ENCODE measurements around the gene SOWAHD. TPM values are rescaled to one million over a fixed set of nuclear protein-coding genes. Genes with fewer than 3 reads are reported as not detected.
"Not testable (repeated sequence)": the region's sequence is repeated elsewhere in the genome, so short reads cannot be mapped to it uniquely, and the experiment has no call there.

SOWAHD gene
- total RNA-seq, 6 experiments from 2014 or later: 0.19 to 1.2 (median 0.29) TPM; not detected in 1

DNA sequence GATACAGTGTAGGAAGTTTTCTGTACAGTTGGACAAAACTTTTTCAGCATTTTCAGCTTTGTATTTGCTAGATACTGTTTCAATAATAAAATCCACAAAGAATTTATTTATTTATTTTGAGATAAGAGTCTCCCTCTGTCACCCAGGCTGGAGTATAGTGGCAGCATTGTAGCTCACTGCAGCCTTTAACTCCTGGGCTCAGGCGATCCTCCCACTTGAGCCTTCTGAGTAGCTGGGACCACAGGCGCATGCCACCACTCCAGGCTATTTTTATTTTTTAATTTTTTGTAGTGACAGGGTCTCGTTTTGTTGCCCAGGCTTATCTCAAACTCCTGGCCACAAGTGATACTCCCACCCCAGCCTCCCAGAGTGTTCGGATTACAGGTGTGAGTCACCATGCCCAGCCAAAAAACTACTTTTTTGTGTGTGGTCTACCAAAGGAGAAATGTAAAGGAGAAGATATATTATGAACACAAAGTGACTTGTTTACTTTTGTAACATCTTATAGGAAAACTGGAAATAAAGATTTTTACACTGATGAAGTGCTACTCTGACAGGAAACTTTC, 13.0 kb upstream of the SOWAHD start:
- Histone ChIP-seq H3K9me3 (no peaks in the 10 kb centered on the region), H3K4me1 (no peaks in the 10 kb centered on the region), H3K27me3 (no peaks in the 10 kb centered on the region), H3K4me3 (no peak overlapping the region), H3K36me3 (no peaks in the 10 kb centered on the region), H3K27ac (no peak overlapping the region)
- ATAC-seq: no peak
- intact Hi-C loops (cut with DNase I): no loop called here
- DNase-seq: no peak
- 32% methylated on average over 3 of the region's 4 CpGs for WGBS (ENCODE audit: insufficient coverage, low coverage, low lambda C conversion rate, missing lambda C conversion rate)
- TF ChIP-seq, protein P1, sequence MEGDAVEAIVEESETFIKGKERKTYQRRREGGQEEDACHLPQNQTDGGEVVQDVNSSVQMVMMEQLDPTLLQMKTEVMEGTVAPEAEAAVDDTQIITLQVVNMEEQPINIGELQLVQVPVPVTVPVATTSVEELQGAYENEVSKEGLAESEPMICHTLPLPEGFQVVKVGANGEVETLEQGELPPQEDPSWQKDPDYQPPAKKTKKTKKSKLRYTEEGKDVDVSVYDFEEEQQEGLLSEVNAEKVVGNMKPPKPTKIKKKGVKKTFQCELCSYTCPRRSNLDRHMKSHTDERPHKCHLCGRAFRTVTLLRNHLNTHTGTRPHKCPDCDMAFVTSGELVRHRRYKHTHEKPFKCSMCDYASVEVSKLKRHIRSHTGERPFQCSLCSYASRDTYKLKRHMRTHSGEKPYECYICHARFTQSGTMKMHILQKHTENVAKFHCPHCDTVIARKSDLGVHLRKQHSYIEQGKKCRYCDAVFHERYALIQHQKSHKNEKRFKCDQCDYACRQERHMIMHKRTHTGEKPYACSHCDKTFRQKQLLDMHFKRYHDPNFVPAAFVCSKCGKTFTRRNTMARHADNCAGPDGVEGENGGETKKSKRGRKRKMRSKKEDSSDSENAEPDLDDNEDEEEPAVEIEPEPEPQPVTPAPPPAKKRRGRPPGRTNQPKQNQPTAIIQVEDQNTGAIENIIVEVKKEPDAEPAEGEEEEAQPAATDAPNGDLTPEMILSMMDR (IDR thresholded peaks at IDR 0.05): no peak

GRCh38 chrX:119750131-119750530, 8.3 kb upstream of the SOWAHD start:
- 49% methylated on average over 3 of the region's 9 CpGs for WGBS (ENCODE audit: insufficient coverage, low coverage, low lambda C conversion rate, missing lambda C conversion rate)

DNA sequence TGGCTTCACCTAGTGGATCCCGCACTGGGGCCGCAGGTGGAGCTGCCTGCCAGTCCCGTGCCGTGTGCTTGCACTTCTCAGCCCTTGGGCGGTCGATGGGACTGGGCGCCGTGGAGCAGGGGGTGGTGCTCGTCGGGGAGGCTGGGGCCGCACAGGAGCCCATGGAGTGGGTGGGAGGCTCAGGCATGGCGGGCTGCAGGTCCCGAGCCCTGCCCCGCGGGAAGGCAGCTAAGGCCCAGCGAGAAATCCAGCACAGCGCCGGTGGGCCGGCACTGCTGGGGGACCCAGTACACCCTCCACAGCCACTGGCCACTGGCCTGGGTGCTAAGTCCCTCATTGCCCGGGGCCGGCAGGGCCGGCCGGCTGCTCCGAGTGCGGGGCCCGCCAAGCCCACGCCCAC, 7.6 kb upstream of the SOWAHD start:
- not testable (repeated sequence) for H3K27ac ChIP-seq
- WGBS (ENCODE audit: insufficient coverage, low coverage, low lambda C conversion rate, missing lambda C conversion rate): no CpG with 5 or more reads among the region's 27 CpGs

More at GRCh38 chrX:119750131-119750530, 8.3 kb upstream of the SOWAHD start:
- H3K4me1 ChIP-seq; ATAC-seq; H3K36me3 ChIP-seq; DNase-seq; H3K4me3 ChIP-seq; H3K27ac ChIP-seq; H3K27me3 ChIP-seq; H3K9me3 ChIP-seq; intact Hi-C loops (cut with DNase I): not testable (repeated sequence)

DNA sequence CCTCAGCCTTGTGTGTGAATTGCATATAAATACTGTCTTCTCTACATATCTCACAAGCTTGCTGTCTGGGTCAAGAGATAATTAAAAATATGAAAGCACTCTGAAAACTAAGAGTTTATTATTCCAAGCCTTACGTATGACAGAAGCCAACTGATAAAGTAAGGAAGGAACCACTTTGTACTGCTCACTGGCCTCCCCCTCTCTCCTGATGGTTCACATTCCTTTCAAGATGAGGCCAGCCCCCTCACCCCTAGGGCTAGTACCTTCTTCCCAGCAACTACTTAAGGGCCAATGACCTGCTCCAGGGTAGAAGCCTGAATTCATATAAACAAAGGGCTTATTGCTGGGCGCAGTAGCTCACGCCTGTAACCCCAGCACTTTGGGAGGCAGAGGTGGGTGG, 5.4 kb upstream of the SOWAHD start:
- no peak overlapping the region for H3K27ac ChIP-seq
- ATAC-seq: no peak
- H3K9me3 ChIP-seq: no peaks in the 10 kb centered on the region
- H3K4me3 ChIP-seq: no peak overlapping the region
- no peaks in the 10 kb centered on the region for H3K36me3 ChIP-seq
- no peaks in the 10 kb centered on the region for H3K4me1 ChIP-seq
- DNase-seq: no peak
- intact Hi-C loops (cut with DNase I): no loop called here
- TF ChIP-seq, protein P1 (IDR thresholded peaks at IDR 0.05): no peak
- no peak for TF ChIP-seq POLR2A (IDR thresholded peaks at IDR 0.05)
- H3K27me3 ChIP-seq: no peaks in the 10 kb centered on the region
- WGBS (ENCODE audit: insufficient coverage, low coverage, low lambda C conversion rate, missing lambda C conversion rate): no CpG with 5 or more reads among the region's 3 CpGs

More for the DNA sequence above, 7.6 kb upstream of the SOWAHD start:
- DNase-seq; H3K4me3 ChIP-seq; H3K27me3 ChIP-seq; H3K36me3 ChIP-seq; H3K9me3 ChIP-seq; H3K4me1 ChIP-seq; intact Hi-C loops (cut with DNase I); ATAC-seq: not testable (repeated sequence)

- Histone ChIP-seq H3K4me1 (no peaks in the 10 kb centered on the region), H3K36me3 (no peaks in the 10 kb centered on the region), H3K4me3 (no peak overlapping the region), H3K27ac (no peak overlapping the region), H3K27me3 (no peaks in the 10 kb centered on the region), H3K9me3 (no peaks in the 10 kb centered on the region)
- ATAC-seq (peak in 3 of 4 donors; percentile 31 to 55 (median 46)), DNase-seq (no peak)
- WGBS (ENCODE audit: insufficient coverage, low coverage, low lambda C conversion rate, missing lambda C conversion rate): 40% methylated on average over 8 of the region's 8 CpGs
- intact Hi-C loops (cut with DNase I): no loop called here
- TF ChIP-seq, protein P1 (IDR thresholded peaks at IDR 0.05): peak; percentile 33 to 45 (median 40)
- no peak for TF ChIP-seq POLR2A (IDR thresholded peaks at IDR 0.05)
Measured at GRCh38 chrX:119753639-119754257, 4.6 kb upstream of the SOWAHD start.

Measured in right lobe of liver (tissue), 6 donors.